ENCODE data around the gene FAN1. TPM values are rescaled to one million over a fixed set of nuclear protein-coding genes. Genes with fewer than 3 reads are reported as not detected.
A peak's percentile ranks its signal among the peaks of the same experiment; 100 is the strongest.

Gene FAN1
- total RNA-seq, 1 donor from 2014 or later, result 12.1 TPM

- H3K4me3 ChIP-seq, result no peak overlapping the region
- H3K27me3 ChIP-seq, result no peaks in the 10 kb centered on the region
- H3K9me3 ChIP-seq, result no peaks in the 10 kb centered on the region
- H3K27ac ChIP-seq, result no peak overlapping the region
- TF ChIP-seq CTCF (IDR thresholded peaks at IDR 0.05), result no peak
- H3K36me3 ChIP-seq, result peaks cover 0 to 15% of the 10 kb centered on the region in 2 donors
- H3K4me1 ChIP-seq, result peaks cover 8 to 21% of the 10 kb centered on the region in 2 donors
- intact Hi-C loops (cut with DNase I), result no loop called here
- DNase-seq (ENCODE audit: low spot score in 2 of 2), result no peak
Measured at GRCh38 chr15:30984542-30984941, 80.8 kb downstream of the FAN1 start.

- intact Hi-C loops (cut with DNase I), result no loop called here
- H3K4me1 ChIP-seq, result peaks cover 12 to 24% of the 10 kb centered on the region in 2 donors
- H3K27me3 ChIP-seq, result no peaks in the 10 kb centered on the region
- H3K9me3 ChIP-seq, result no peaks in the 10 kb centered on the region
- H3K4me3 ChIP-seq, result no peak overlapping the region
- peak overlapping the region; percentile 21 to 29 for H3K27ac ChIP-seq
- DNase-seq (ENCODE audit: low spot score in 2 of 2), result no peak
- peaks cover 0 to 15% of the 10 kb centered on the region in 2 donors for H3K36me3 ChIP-seq
- no peak for TF ChIP-seq CTCF (IDR thresholded peaks at IDR 0.05)
Measured at GRCh38 chr15:30985081-30985531, 81.4 kb downstream of the FAN1 start.

- Histone ChIP-seq H3K4me3 (peak overlapping the region; percentile 81 to 95), H3K27me3 (no peaks in the 10 kb centered on the region), H3K36me3 (peaks cover 0 to 5% of the 10 kb centered on the region in 2 donors), H3K9me3 (no peaks in the 10 kb centered on the region), H3K4me1 (peaks cover 14% of the 10 kb centered on the region in 2 donors), H3K27ac (no peak overlapping the region)
- intact Hi-C loops (cut with DNase I), result loop anchor here (2.0 to 5.0 kb wide), 7 partner anchors 88 to 881 kb away; partner anchors contain the start of genes FAN1, KLF13 and OTUD7A
- DNase-seq (ENCODE audit: low spot score in 2 of 2), result no peak
- no peak for TF ChIP-seq CTCF (IDR thresholded peaks at IDR 0.05)
Measured at GRCh38 chr15:30990036-30990435, 86.3 kb downstream of the FAN1 start.

GRCh38 chr15:30990446-30991254 lies 86.9 kb downstream of the FAN1 start:
- peaks cover 8 to 9% of the 10 kb centered on the region in 2 donors for H3K4me1 ChIP-seq

More at GRCh38 chr15:30990446-30991254, 86.9 kb downstream of the FAN1 start:
- H3K9me3 ChIP-seq, result no peaks in the 10 kb centered on the region
- DNase-seq (ENCODE audit: low spot score in 2 of 2), result no peak
- H3K36me3 ChIP-seq, result peaks cover 0 to 5% of the 10 kb centered on the region in 2 donors
- H3K27me3 ChIP-seq, result no peaks in the 10 kb centered on the region
- TF ChIP-seq CTCF (IDR thresholded peaks at IDR 0.05), result no peak
- peak overlapping the region; percentile 83 to 96 for H3K27ac ChIP-seq
- intact Hi-C loops (cut with DNase I), result loop anchor here (2.0 to 5.0 kb wide), 7 partner anchors 88 to 880 kb away; partner anchors contain the start of genes FAN1, KLF13 and OTUD7A
- peak overlapping the region; percentile 81 to 95 for H3K4me3 ChIP-seq
